Endothelial cell (in vitro differentiated cells): ENCODE data around the gene HOXC4. TPM values are rescaled to one million over a fixed set of nuclear protein-coding genes. Genes with fewer than 3 reads are reported as not detected.

Source experiments
- DNase-seq: peaks from one replicate; pipeline ENCODE4 v3.0.0; 2021; ENCODE audit warnings: low spot score
- H3K27ac Mint-ChIP-seq: one replicate; pipeline ENCODE4 v1.8.0; 2021; ENCODE audit warnings: mixed read lengths, inconsistent platforms; ENCODE audit not compliant: unreplicated experiment
- H3K27me3 Mint-ChIP-seq: one replicate; pipeline ENCODE4 v1.8.0; 2021; ENCODE audit warnings: mild to moderate bottlenecking, moderate library complexity, mixed read lengths, inconsistent platforms; ENCODE audit not compliant: unreplicated experiment
- H3K36me3 Mint-ChIP-seq: one replicate; pipeline ENCODE4 v1.8.0; 2021; ENCODE audit warnings: mild to moderate bottlenecking, low read depth, mixed read lengths, inconsistent platforms; ENCODE audit not compliant: unreplicated experiment
- H3K4me1 Mint-ChIP-seq: one replicate; pipeline ENCODE4 v1.8.0; 2021; ENCODE audit warnings: mild to moderate bottlenecking, mixed read lengths, inconsistent platforms; ENCODE audit not compliant: unreplicated experiment
- H3K4me3 Mint-ChIP-seq: one replicate; pipeline ENCODE4 v1.8.0; 2021; ENCODE audit warnings: mild to moderate bottlenecking, mixed read lengths, inconsistent platforms; ENCODE audit not compliant: unreplicated experiment
- H3K9me3 Mint-ChIP-seq: one replicate; pipeline ENCODE4 v1.8.0; 2021; ENCODE audit warnings: mixed read lengths, inconsistent platforms; ENCODE audit not compliant: unreplicated experiment
- total RNA-seq: library from RNA; stranded (reverse); fragmentation: NEBNext Ultra II Directional; extraction: Animal tissue kit (Norgen Biotek cat#: 25700); gene quantifications from one replicate; pipeline ENCODE4 v1.2.1, GENCODE V29; 2021; ENCODE audit not compliant: unreplicated experiment
- TF ChIP-seq, protein P1 (sequence below): fragments of 200-600 bp; sonication (generic); IDR thresholded peaks from one replicate; pipeline ENCODE4 v1.5.0; 2021; ENCODE audit warnings: antibody characterized with exemption; ENCODE audit not compliant: unreplicated experiment

The HOXC4 gene
- total RNA-seq, 1 donor from 2014 or later = not detected

- DNase-seq = no peak
- Mint-ChIP-seq H3K27me3 (peaks cover 34% of the 10 kb centered on the region), H3K9me3 (no peaks in the 10 kb centered on the region), H3K36me3 (no peaks in the 10 kb centered on the region), H3K4me3 (no peak overlapping the region), H3K4me1 (peaks cover 17% of the 10 kb centered on the region), H3K27ac (no peak overlapping the region)
- TF ChIP-seq, protein P1, sequence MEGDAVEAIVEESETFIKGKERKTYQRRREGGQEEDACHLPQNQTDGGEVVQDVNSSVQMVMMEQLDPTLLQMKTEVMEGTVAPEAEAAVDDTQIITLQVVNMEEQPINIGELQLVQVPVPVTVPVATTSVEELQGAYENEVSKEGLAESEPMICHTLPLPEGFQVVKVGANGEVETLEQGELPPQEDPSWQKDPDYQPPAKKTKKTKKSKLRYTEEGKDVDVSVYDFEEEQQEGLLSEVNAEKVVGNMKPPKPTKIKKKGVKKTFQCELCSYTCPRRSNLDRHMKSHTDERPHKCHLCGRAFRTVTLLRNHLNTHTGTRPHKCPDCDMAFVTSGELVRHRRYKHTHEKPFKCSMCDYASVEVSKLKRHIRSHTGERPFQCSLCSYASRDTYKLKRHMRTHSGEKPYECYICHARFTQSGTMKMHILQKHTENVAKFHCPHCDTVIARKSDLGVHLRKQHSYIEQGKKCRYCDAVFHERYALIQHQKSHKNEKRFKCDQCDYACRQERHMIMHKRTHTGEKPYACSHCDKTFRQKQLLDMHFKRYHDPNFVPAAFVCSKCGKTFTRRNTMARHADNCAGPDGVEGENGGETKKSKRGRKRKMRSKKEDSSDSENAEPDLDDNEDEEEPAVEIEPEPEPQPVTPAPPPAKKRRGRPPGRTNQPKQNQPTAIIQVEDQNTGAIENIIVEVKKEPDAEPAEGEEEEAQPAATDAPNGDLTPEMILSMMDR = no peak
These were observed 37.1 kb upstream of the HOXC4 start for GRCh38 chr12:54016478-54016964.

DNA sequence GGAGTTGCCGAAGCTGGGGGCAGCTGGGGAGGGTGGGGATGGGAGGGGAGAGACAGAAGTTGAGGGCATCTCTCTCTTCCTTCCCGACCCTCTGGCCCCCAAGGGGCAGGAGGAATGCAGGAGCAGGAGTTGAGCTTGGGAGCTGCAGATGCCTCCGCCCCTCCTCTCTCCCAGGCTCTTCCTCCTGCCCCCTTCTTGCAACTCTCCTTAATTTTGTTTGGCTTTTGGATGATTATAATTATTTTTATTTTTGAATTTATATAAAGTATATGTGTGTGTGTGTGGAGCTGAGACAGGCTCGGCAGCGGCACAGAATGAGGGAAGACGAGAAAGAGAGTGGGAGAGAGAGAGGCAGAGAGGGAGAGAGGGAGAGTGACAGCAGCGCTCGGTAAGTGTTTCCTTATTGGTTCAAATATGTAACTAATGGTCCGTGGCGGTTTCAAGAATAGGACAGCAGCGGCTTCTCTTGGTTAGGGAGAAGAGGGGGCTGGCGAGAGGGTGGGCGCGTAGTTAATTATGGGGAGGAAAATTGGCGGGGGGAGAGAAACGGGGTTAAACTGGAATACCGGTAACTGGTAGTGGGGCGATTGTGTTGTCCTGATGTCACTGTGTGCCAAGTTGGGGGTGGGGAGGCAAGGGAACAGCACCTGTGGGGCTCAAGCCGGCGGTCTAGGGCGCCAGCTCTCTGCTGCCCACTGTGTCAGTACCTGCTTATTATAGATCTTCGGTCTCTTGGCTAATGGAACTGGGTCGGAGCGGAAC lies 36.4 kb upstream of the HOXC4 start:
- H3K4me1 Mint-ChIP-seq = peaks cover 19% of the 10 kb centered on the region
- DNase-seq = no peak
- peak overlapping the region; percentile 80 for H3K4me3 Mint-ChIP-seq
- no peaks in the 10 kb centered on the region for H3K36me3 Mint-ChIP-seq
- H3K27ac Mint-ChIP-seq = no peak overlapping the region
- H3K9me3 Mint-ChIP-seq = no peaks in the 10 kb centered on the region
- TF ChIP-seq, protein P1 = no peak
- H3K27me3 Mint-ChIP-seq = peaks cover 40% of the 10 kb centered on the region

- no peaks in the 10 kb centered on the region for H3K9me3 Mint-ChIP-seq
- DNase-seq = peak; percentile 66
- no peaks in the 10 kb centered on the region for H3K36me3 Mint-ChIP-seq
- TF ChIP-seq, protein P1 = no peak
- H3K4me1 Mint-ChIP-seq = peaks cover 19% of the 10 kb centered on the region
- H3K27ac Mint-ChIP-seq = no peak overlapping the region
- H3K4me3 Mint-ChIP-seq = no peak overlapping the region
- H3K27me3 Mint-ChIP-seq = peaks cover 43% of the 10 kb centered on the region
These were observed 35.7 kb upstream of the HOXC4 start for GRCh38 chr12:54017878-54018467.

- no peaks in the 10 kb centered on the region for H3K36me3 Mint-ChIP-seq
These were observed 35.1 kb upstream of the HOXC4 start for GRCh38 chr12:54018468-54018984.

More at GRCh38 chr12:54018468-54018984, 35.1 kb upstream of the HOXC4 start:
- no peaks in the 10 kb centered on the region for H3K9me3 Mint-ChIP-seq
- DNase-seq = no peak
- TF ChIP-seq, protein P1 = no peak
- H3K27ac Mint-ChIP-seq = no peak overlapping the region
- H3K27me3 Mint-ChIP-seq = peaks cover 38% of the 10 kb centered on the region
- no peak overlapping the region for H3K4me3 Mint-ChIP-seq
- H3K4me1 Mint-ChIP-seq = peaks cover 14% of the 10 kb centered on the region
